ENCODE data around the gene GFAP.

The GFAP gene

GRCh38 chr17:44914148-44914547, 1.2 kb downstream of the GFAP start:
- DNase-seq (ENCODE audit: low read depth in 2 of 2), result no peak

DNA sequence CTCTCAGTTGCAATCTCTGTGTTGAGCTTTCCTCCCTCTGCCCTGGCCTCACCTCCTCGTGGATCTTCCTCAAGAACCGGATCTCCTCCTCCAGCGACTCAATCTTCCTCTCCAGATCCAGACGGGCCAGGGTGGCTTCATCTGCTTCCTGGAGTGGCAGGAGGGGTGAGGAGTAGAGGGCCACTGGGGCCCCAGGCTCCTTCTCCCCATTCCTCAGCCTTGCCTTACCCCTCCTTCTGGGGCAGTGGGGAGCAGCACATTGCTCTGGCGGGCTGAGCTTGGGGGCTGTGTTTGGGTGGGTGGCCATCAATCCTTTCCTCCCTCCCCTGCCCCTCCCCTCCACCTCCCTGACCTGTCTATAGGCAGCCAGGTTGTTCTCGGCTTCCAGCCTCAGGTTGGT, 1.6 kb downstream of the GFAP start:
- DNase-seq (ENCODE audit: low read depth in 2 of 2), result no peak

DNA sequence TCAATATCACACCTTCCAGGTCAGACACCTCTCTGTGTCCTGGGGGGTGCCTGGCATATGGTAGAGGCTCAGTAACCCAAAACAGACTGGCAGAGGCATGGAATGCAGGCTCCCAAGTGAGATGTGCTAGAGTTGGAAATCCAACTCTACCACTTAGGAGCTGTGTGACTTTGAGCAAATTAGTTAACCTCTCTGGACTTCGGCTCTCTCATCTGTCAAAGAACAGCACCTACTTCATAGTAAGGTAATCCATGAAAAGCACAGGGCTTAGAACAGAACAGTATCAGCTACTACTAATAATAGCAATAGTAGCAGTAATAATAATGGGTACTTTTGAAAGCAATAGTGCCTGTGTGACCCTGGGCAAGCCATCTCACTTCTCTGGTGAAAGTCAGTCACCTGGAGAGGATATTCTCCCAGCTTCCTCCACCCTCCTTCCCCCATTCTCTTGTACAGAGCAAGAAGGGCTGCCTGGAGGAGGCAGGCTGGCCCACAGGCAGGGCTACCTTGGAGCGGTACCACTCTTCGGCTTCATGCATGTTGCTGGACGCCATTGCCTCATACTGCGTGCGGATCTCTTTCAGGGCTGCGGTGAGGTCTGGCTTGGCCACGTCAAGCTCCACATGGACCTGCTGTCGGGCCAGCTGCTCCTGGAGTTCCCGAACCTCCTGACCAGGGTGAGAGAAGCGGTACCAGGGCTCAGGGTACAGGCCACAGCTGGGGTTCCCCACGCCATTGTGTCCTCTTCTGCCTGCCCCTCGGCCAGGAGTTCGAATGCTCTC, 2.3 kb downstream of the GFAP start:
- no peak for DNase-seq (ENCODE audit: low read depth in 2 of 2)

DNA sequence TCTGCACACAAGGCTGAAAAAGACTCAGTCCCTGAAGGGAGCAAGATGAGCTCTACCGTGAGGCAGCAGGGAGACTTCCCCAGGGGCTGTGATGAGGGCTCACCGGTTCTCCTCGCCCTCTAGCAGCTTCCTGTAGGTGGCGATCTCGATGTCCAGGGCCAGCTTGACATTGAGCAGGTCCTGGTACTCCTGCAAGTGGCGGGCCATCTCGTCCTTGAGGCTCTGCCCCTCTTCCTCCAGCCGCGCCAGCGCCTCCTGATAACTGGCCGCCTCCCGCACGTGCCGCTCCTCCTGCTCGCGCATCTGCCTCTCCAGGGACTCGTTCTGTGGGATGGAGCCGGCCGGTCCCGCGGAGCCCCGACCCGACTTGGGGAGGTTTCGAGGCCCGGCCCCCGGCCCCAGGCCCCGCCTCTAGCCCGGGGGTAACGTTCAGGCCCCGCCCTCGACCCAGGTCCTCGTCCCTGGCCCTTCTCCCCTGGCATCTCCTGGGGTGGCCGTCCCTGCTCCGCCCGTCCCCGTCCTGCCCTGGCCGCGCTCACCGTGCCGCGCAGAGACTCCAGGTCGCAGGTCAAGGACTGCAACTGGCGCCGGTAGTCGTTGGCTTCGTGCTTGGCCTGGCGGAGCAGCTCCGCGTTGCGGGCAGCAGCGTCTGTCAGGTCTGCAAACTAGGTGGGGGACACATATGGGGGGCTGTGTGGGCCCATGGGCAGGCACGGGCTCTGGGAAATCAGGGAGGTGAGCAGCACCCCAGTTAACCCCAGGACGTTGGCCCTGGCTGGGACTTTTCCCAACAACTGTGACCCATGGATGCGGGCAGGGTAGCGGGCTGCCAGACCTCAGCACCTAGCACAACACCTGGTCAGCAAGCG, 3.9 kb downstream of the GFAP start:
- peak; percentile 18 to 26 for DNase-seq (ENCODE audit: low read depth in 2 of 2)

DNA sequence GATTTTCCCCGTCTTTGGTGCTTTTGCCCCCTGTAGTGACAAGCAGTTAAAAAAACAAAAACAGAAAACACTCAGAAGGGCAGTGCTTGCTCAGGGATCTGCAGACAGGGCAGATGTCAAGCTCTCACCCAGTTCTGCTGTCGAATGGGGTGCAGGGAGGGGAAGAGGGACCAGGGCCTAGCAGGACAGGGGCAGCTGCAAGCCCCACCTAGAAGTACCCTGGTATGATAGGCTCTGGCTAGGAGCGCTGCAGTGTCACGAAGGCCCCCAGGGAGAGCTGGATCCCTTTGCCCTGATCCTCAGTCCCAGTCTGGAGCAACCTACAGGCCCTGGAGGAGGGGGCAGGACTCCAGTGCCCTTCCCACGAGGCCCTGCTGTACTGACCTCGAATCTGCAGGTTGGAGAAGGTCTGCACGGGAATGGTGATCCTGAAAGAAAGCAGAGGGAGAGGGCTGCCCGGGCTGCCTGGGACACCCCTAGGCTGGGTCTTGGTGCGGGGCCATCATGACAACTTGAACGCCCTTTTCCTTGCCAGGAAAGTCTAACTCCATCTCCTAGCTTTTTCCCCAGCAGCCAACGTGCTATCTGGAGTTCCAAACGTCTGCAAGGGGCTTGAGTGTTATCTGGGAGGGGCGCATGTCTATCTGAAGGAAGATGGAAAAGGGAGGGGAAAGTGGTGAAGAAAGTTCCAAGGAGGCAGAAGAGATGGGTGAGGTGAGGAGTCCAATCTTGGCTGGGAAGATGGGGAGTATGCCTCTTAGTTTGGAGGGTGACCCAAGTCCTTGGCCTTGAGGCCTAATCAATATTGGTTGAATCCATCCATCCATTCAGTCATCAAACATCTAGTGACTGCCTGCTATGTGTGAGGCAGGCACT, 4.8 kb downstream of the GFAP start:
- DNase-seq (ENCODE audit: low read depth in 2 of 2), result no peak

- DNase-seq (ENCODE audit: low read depth in 2 of 2), result no peak
These were observed 5.6 kb downstream of the GFAP start for GRCh38 chr17:44909681-44910144.

DNA sequence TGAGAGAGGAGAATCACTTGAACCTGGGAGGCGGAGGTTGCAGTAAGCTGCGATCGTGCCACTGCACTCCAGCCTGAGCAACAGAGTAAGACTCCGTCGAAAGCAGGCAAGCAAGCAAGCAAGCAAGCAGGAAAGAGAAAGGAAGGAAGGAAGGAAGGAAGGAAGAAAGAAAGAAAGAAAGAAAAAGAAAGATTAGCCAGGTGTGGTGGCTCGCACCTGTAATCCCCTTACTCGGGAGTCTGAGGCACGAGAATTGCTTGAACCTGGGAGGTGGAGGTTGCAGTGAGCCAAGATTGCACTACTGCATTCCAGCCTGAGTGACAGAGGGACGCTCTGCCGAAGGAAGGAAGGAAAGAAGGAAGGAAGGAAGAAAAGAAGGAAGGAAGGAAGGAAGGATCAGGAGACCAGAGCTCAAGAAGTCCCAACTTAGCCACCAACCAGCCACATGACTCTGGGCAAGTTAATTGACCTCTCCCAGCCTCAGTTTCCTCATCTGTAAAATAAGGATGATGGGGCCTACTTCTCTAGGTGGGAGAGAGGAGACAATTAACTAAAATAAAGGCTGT, 6.5 kb downstream of the GFAP start:
- no peak for DNase-seq (ENCODE audit: low read depth in 2 of 2)

GRCh38 chr17:44907729-44908470, 7.4 kb downstream of the GFAP start:
- no peak for DNase-seq (ENCODE audit: low read depth in 2 of 2)

DNA sequence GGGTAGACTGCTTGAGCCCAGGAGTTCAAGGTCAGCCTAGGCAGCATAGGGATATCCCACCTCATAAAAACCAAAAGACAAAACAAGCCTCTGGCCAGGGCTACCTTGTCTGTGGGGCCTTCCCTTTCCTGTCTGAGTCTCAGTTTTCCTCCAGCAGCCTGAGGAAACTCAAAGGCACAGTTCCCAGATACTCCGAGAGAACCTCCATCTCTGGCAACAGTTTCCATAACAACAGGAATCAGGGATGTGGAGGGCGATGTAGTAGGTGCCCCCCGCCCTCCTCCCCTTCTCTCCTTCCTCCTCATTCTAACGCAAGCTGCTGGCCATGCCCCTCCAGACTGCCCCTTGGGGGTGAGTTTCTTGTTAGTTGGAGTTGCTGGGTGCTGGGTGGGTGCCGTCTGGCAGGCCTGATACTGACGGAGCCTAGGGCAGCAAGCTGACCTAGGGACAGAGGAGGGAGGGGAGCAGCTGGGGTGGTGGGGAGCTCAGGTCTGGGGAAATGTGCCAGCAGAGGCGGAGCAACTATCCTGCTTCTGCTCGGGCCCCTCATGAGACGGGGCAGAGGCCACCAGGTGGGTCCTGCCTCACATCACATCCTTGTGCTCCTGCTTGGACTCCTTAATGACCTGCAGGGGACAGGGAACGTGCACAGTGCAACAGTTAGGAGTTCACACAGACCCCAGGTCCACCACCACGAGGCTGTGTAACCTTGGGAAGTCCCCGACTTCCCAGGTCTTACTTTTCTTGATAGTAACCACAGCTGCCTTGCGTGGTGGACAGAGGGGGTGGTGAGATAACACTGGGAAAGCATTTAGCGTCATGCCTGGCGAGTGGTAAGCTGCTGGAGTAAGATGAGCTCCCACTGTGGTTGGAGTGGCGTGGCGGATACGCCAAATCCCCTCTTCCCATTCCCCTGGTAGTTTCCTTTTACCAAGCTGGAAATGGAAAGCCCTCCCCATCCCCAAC, 8.3 kb downstream of the GFAP start:
- DNase-seq (ENCODE audit: low read depth in 2 of 2), result no peak

- no peak for DNase-seq (ENCODE audit: low read depth in 2 of 2)
These were observed 9.2 kb downstream of the GFAP start for GRCh38 chr17:44906010-44906646.

GRCh38 chr17:44905006-44906000, 10.0 kb downstream of the GFAP start:
- no peak for DNase-seq (ENCODE audit: low read depth in 2 of 2)

DNA sequence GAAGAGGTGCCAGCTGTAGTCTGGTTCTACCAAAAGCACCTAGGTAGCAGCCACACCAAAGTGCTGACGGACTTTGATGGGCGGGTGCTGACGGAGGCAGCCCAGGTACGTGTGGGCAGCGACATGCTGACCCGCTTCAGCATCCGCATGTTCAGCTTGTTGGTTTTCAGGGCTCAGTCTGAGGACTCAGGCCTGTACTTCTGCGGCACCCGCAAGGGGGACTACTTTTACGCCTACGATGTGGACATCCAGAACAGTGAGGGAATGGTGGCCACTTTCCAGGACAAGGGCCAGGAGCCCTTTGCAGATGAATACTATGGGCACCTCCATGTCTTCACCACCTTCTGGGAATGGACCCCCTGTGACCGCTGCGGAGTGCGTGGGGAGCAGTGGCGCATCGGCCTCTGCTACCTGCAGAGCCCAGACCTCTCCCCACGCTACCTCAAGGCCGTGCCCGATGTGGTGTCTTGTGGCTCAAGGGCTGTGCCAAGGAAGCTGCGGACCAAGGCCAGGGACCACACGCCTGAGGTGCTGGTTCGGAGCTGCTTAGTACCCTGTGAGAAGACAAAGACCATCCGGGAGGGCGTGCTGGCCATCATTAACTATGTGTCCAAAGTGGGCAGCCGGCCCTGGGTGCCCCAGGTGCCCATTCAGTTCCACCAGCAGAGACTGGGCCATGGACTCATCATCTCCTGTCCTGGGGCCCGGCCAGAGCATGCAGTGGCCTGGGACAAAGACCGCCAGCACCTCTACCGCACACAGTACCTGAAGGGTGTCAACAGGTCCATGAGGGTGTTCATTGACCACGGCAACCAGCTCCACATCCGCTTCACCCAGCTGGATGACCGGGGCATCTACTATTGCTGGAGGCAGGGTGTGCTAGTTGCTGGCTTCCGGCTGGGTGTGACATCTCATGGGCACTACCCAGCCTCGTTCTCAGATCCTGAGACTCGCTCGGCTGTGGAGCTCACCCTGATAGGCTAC, 11.0 kb downstream of the GFAP start:
- DNase-seq (ENCODE audit: low read depth in 2 of 2), result no peak

- DNase-seq (ENCODE audit: low read depth in 2 of 2), result no peak
These were observed 12.2 kb downstream of the GFAP start for GRCh38 chr17:44903012-44903685.

GRCh38 chr17:44902135-44902760, 13.1 kb downstream of the GFAP start:
- DNase-seq (ENCODE audit: low read depth in 2 of 2), result no peak

DNA sequence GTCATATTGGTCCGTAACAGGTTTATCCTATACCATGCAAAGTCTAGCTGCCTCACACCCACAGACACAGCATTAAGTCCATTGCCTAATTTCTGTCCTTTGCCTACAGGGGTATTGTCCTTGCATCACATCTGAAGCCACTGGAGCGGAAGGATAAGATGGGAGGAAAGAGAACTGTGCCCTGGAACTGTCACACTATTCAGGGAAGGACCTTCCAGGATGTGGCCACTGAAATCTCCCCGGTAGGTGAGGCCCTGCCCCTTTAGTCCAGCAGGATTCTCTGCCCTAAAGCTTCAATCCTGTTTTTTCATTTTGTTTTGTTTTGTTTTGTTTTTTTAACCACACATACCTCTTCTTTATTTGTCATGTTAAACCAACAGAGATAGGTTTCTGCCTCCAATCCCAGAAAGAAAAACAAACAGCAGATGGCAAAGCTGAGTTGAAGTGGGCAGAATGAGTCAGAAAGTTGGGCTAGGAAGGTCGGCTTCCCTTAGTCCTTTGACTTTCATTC, 13.8 kb downstream of the GFAP start:
- no peak for DNase-seq (ENCODE audit: low read depth in 2 of 2)
